Hepatocyte (in vitro differentiated cells): ENCODE data around the gene AURKAIP1. TPM values are rescaled to one million over a fixed set of nuclear protein-coding genes. Genes with fewer than 3 reads are reported as not detected.
A peak's percentile ranks its signal among the peaks of the same experiment; 100 is the strongest.

Source experiments
- DNase-seq: peaks from one replicate; pipeline ENCODE4 v3.0.0-alpha.2; 2016; ENCODE audit warnings: low spot score
- H2AFZ ChIP-seq: fragments of 200-600 bp; sonication (generic); 2 replicates; pipeline ENCODE4 v1.6.0; 2016; ENCODE audit warnings: antibody characterized with exemption, mild to moderate bottlenecking
- H3K27ac ChIP-seq: fragments of 200-600 bp; sonication (generic); 2 replicates; pipeline ENCODE4 v1.5.1; 2016; ENCODE audit warnings: mild to moderate bottlenecking
- H3K27me3 ChIP-seq: fragments of 200-600 bp; sonication (generic); 2 replicates; pipeline ENCODE4 v1.6.1; 2016
- H3K36me3 ChIP-seq: fragments of 200-600 bp; sonication (generic); replicated peaks from 2 replicates; pipeline ENCODE4 v1.5.1; 2016; ENCODE audit warnings: low read depth; ENCODE audit not compliant: insufficient read depth
- H3K4me1 ChIP-seq: fragments of 200-600 bp; sonication (generic); 2 replicates; pipeline ENCODE4 v1.5.1; 2016; ENCODE audit warnings: mild to moderate bottlenecking, moderate library complexity; ENCODE audit not compliant: insufficient read depth
- H3K4me2 ChIP-seq: fragments of 200-600 bp; sonication (generic); 2 replicates; pipeline ENCODE4 v1.6.0; 2016
- H3K4me3 ChIP-seq: fragments of 200-600 bp; sonication (generic); 2 replicates; pipeline ENCODE4 v1.5.1; 2016; ENCODE audit warnings: mild to moderate bottlenecking
- H3K79me2 ChIP-seq: fragments of 200-600 bp; sonication (generic); 2 replicates; pipeline ENCODE4 v1.6.0; 2017; ENCODE audit warnings: mild to moderate bottlenecking
- H3K9me2 ChIP-seq: fragments of 200-600 bp; sonication (generic); replicated peaks from 2 replicates; pipeline ENCODE4 v1.6.0; 2017; ENCODE audit warnings: mild to moderate bottlenecking; ENCODE audit not compliant: insufficient read depth
- H3K9me3 ChIP-seq: fragments of 200-600 bp; sonication (generic); 2 replicates; pipeline ENCODE4 v1.5.1; 2016; ENCODE audit warnings: low read depth, mild to moderate bottlenecking
- H4K20me1 ChIP-seq: fragments of 200-600 bp; sonication (generic); 2 replicates; pipeline ENCODE4 v1.6.0; 2016; ENCODE audit warnings: mild to moderate bottlenecking; ENCODE audit not compliant: insufficient read depth, poor library complexity, severe bottlenecking
- EZH2 ChIP-seq: fragments of 200-600 bp; sonication (generic); IDR thresholded peaks from 2 replicates; pipeline ENCODE4 v1.6.1; 2016; ENCODE audit warnings: antibody characterized with exemption, mild to moderate bottlenecking, borderline replicate concordance
- EZH2phosphoT487 ChIP-seq: fragments of 200-600 bp; sonication (generic); IDR thresholded peaks from one replicate; pipeline ENCODE4 v1.6.1; 2018; ENCODE audit warnings: antibody characterized with exemption, mild to moderate bottlenecking, low read depth, moderate library complexity; ENCODE audit not compliant: unreplicated experiment, severe bottlenecking
- WGBS: methylation state at CpG from one replicate; pipeline ENCODE4 v1.1.6; 2016; ENCODE audit warnings: low lambda C conversion rate; ENCODE audit errors: missing lambda C conversion rate; 5-methylcytosine and 5-hydroxymethylcytosine counted together
- polyA plus RNA-seq: library from polyadenylated mRNA; unstranded; fragments of >200 nt; fragmentation: Nextera tagmentation; extraction: Ambion mirVana; gene quantifications from 2 replicates; pipeline ENCODE4 v1.2.1, GENCODE V29; 2016
- total RNA-seq: library from RNA; depleted of rRNA; stranded (reverse); fragments of >200 nt; gene quantifications from 2 replicates; pipeline ENCODE4 v1.2.3, GENCODE V29; 2014
- TF ChIP-seq, protein P1 (sequence below): fragments of 200-600 bp; sonication (generic); IDR thresholded peaks from 2 replicates; pipeline ENCODE4 v1.5.1; 2016; ENCODE audit warnings: antibody characterized with exemption, mild to moderate bottlenecking; ENCODE audit not compliant: poor library complexity

The AURKAIP1 gene
- total and polyA plus RNA-seq, 2 experiments from 2014 or later, result 92.9 to 238 TPM

DNA sequence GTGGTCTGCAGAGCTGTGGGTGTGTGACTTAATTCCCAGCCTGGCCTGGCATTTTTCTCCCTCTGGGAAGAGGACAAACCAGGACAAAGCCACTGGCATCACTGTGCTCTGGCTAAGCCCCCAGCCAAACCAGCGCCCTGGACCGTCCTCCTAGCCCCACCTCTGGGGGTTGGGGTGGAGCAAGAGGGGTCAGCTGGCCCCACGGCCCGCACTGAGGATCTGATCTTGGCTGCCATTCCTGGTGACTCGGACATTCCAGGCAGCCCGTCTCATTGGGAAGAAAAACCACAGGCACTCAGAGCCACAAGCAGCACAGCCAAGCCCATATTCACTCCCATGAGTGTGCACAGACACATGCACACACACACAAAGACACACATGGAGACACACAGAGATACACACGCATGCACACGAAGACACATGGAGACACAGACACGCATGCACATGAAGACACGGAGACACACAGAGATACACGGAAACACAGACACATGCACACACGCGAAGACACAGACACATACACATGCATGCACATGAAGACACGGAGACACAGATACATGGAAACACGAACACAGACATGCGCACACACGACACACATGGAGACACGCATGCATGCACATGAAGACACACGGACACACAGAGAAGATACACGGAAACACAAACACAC lies 14.4 kb downstream of the AURKAIP1 start:
- Histone ChIP-seq H3K9me3 (no peaks in the 10 kb centered on the region), H3K9me2 (no peaks in the 10 kb centered on the region), H3K27me3 (no peaks in the 10 kb centered on the region), H3K79me2 (peaks cover 23% of the 10 kb centered on the region), H2AFZ (no peak overlapping the region), H3K36me3 (no peaks in the 10 kb centered on the region), H4K20me1 (peaks cover 6% of the 10 kb centered on the region), H3K4me2 (peak overlapping the region; percentile 90), H3K4me3 (no peak overlapping the region), H3K4me1 (peaks cover 54% of the 10 kb centered on the region), H3K27ac (peak overlapping the region; percentile 97)
- DNase-seq, result peak; percentile 71
- TF ChIP-seq EZH2 (no peak), EZH2phosphoT487 (no peak)
- TF ChIP-seq, protein P1, sequence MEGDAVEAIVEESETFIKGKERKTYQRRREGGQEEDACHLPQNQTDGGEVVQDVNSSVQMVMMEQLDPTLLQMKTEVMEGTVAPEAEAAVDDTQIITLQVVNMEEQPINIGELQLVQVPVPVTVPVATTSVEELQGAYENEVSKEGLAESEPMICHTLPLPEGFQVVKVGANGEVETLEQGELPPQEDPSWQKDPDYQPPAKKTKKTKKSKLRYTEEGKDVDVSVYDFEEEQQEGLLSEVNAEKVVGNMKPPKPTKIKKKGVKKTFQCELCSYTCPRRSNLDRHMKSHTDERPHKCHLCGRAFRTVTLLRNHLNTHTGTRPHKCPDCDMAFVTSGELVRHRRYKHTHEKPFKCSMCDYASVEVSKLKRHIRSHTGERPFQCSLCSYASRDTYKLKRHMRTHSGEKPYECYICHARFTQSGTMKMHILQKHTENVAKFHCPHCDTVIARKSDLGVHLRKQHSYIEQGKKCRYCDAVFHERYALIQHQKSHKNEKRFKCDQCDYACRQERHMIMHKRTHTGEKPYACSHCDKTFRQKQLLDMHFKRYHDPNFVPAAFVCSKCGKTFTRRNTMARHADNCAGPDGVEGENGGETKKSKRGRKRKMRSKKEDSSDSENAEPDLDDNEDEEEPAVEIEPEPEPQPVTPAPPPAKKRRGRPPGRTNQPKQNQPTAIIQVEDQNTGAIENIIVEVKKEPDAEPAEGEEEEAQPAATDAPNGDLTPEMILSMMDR, result no peak
- 81% methylated on average over 20 of the region's 20 CpGs for WGBS

DNA sequence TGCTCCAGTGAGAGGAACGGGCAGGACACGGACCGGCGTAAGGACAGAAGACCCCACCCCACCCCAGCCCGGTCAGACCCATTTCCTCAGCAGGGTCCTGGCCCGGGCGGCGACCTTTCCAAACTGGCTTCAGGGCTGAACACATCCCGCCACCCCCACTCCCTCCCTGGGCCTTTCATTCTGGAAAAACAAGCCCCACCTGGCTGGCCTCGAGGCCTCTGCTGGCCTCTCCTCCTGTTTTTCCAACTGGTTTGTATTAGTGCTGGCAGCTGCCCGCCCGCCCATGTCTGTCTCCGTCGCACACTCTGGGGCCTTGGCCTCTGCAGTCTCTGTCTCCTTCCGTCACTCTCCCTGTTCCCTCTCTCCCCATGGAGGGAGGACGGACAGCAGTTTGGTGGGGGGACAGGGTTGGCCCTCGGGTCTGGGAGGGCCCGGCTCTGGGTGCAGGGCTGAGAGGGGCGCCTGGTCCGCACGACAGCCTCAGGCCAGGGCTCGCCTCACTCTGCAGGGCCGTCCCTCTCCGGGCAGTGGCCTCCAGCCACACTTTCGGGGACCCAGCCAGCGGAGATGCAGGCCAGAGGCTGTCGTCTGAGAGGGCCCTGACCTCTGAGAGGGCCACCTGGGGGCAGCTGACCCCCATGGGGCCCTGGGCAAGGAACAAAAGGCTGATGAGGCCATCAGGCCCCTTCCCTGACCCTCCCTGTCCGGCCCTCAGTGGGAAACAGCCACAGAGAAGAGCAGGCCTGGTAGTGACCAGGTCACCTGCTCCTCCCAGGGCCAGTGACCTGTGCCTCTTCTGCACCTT lies 15.1 kb downstream of the AURKAIP1 start:
- Histone ChIP-seq H3K4me2 (peak overlapping the region; percentile 90), H3K27ac (peak overlapping the region; percentile 97), H3K79me2 (peaks cover 31% of the 10 kb centered on the region), H3K36me3 (no peaks in the 10 kb centered on the region), H4K20me1 (peaks cover 6% of the 10 kb centered on the region), H3K9me3 (no peaks in the 10 kb centered on the region), H3K27me3 (no peaks in the 10 kb centered on the region), H3K4me1 (peaks cover 59% of the 10 kb centered on the region), H2AFZ (no peak overlapping the region), H3K4me3 (no peak overlapping the region), H3K9me2 (no peaks in the 10 kb centered on the region)
- DNase-seq, result peak; percentile 61
- TF ChIP-seq, protein P1, result no peak
- TF ChIP-seq EZH2, result no peak
- no peak for TF ChIP-seq EZH2phosphoT487
- 59% methylated on average over 26 of the region's 28 CpGs for WGBS

DNA sequence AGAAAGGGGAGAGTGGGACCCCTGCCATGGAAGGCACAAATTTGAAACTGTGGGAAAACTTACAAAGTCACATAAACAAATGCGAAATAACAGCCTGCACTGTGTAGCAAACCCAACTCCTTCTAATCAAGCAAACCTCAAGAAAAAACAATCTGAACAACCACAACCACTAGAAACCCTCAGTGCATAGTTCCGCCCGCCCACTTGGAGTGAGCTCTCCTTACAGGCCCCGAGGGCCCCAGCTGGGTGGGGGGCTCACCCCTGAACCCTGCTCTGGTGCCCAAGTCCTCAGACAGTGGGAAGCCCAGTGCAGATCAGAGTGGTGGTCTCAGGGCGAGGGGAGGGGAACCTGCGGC lies 15.7 kb downstream of the AURKAIP1 start:
- H3K79me2 ChIP-seq, result peaks cover 37% of the 10 kb centered on the region
- no peaks in the 10 kb centered on the region for H3K36me3 ChIP-seq
- TF ChIP-seq EZH2 (no peak), EZH2phosphoT487 (no peak)
- TF ChIP-seq, protein P1, result no peak
- no peaks in the 10 kb centered on the region for H3K9me2 ChIP-seq
- peaks cover 63% of the 10 kb centered on the region for H3K4me1 ChIP-seq
- no peak for DNase-seq
- peak overlapping the region; percentile 90 for H3K4me2 ChIP-seq
- no peak overlapping the region for H2AFZ ChIP-seq
- H3K27ac ChIP-seq, result peak overlapping the region; percentile 97
- 67% methylated on average over 6 of the region's 6 CpGs for WGBS
- no peaks in the 10 kb centered on the region for H3K27me3 ChIP-seq
- no peak overlapping the region for H3K4me3 ChIP-seq
- no peaks in the 10 kb centered on the region for H3K9me3 ChIP-seq
- peaks cover 12% of the 10 kb centered on the region for H4K20me1 ChIP-seq
